Measurements from ENCODE around the gene MAP7D1.

MAP7D1 gene

DNA sequence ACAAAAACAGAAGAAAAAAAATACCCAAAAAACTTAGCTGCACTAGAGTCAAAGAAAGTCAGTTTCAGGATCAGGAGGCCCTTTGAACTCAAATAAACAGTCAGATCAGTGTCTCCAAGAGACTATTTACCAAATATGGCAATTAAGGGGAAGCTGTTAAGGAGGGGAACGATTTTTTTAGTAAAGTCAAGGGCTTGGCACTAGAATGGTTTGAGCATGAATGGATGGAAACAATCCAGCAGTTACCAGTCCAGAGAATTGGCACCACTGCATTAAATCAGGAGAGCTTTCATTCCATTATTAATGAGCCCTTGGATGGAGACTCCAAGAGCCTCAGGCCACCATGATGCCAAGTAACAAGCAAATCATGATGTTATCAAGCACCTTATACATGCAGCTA lies 13.8 kb upstream of the MAP7D1 start:
- TF ChIP-seq TAF1 (IDR thresholded peaks at IDR 0.05; ENCODE audit: borderline replicate concordance, insufficient read depth, low read length), result no peak

DNA sequence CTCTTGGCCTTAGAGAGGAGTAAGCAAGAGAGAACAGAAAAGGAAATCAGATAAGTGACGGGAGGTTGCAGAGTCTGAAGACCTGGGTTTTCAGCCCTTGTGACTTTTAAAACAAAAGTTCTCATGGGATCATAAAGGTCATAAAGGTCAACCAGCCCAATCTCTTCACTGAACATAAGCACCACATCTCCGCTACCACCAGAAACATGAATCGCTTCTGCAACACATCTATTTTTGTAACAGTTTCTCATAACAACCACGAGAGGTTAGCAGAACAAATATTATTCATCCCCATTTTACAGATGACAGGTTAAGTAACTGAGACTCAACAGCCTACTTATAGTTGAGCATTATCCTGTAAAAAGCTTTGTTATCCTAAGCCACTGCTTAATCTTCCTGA lies 12.5 kb upstream of the MAP7D1 start:
- TF ChIP-seq TAF1 (IDR thresholded peaks at IDR 0.05; ENCODE audit: borderline replicate concordance, insufficient read depth, low read length) (no peak), FOXP2 (optimal IDR thresholded peaks at IDR 0.05; ENCODE audit: borderline replicate concordance, extremely low read depth, extremely low read length, insufficient read depth) (no peak), SIN3A (IDR thresholded peaks at IDR 0.05; ENCODE audit: borderline replicate concordance, insufficient read depth, low read length) (no peak), POLR2AphosphoS5 (IDR thresholded peaks at IDR 0.05; ENCODE audit: low read depth, low read length) (no peak)
- TF ChIP-seq, protein P1, sequence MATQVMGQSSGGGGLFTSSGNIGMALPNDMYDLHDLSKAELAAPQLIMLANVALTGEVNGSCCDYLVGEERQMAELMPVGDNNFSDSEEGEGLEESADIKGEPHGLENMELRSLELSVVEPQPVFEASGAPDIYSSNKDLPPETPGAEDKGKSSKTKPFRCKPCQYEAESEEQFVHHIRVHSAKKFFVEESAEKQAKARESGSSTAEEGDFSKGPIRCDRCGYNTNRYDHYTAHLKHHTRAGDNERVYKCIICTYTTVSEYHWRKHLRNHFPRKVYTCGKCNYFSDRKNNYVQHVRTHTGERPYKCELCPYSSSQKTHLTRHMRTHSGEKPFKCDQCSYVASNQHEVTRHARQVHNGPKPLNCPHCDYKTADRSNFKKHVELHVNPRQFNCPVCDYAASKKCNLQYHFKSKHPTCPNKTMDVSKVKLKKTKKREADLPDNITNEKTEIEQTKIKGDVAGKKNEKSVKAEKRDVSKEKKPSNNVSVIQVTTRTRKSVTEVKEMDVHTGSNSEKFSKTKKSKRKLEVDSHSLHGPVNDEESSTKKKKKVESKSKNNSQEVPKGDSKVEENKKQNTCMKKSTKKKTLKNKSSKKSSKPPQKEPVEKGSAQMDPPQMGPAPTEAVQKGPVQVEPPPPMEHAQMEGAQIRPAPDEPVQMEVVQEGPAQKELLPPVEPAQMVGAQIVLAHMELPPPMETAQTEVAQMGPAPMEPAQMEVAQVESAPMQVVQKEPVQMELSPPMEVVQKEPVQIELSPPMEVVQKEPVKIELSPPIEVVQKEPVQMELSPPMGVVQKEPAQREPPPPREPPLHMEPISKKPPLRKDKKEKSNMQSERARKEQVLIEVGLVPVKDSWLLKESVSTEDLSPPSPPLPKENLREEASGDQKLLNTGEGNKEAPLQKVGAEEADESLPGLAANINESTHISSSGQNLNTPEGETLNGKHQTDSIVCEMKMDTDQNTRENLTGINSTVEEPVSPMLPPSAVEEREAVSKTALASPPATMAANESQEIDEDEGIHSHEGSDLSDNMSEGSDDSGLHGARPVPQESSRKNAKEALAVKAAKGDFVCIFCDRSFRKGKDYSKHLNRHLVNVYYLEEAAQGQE (IDR thresholded peaks at IDR 0.05; ENCODE audit: insufficient read depth in 1 of 2, low read depth in 2 of 2, low read length in 2 of 2), result no peak

DNA sequence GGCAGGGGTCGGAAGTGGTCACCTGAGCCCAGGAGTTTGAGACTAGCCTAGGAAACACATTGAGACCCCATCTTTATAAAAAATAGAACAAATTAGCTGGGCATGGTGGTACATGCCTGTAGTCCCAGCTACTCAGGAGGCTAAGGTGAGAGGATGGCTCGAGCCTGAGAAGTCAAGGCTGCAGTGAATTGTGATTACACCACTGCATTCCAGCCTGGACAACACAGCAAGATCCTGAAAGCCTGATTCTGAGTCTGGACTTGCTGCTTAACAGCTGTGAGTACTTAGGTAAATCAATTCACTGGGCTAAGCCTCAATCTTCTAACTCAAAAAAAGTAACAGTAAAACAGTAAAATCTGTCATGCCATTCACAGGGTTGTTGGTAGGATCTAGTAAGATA lies 11.5 kb upstream of the MAP7D1 start:
- TF ChIP-seq FOXP2 (optimal IDR thresholded peaks at IDR 0.05; ENCODE audit: borderline replicate concordance, extremely low read depth, extremely low read length, insufficient read depth) (no peak), POLR2AphosphoS5 (IDR thresholded peaks at IDR 0.05; ENCODE audit: low read depth, low read length) (no peak), TAF1 (IDR thresholded peaks at IDR 0.05; ENCODE audit: borderline replicate concordance, insufficient read depth, low read length) (no peak)
- TF ChIP-seq, protein P1 (IDR thresholded peaks at IDR 0.05; ENCODE audit: insufficient read depth in 1 of 2, low read depth in 2 of 2, low read length in 2 of 2), result no peak

DNA sequence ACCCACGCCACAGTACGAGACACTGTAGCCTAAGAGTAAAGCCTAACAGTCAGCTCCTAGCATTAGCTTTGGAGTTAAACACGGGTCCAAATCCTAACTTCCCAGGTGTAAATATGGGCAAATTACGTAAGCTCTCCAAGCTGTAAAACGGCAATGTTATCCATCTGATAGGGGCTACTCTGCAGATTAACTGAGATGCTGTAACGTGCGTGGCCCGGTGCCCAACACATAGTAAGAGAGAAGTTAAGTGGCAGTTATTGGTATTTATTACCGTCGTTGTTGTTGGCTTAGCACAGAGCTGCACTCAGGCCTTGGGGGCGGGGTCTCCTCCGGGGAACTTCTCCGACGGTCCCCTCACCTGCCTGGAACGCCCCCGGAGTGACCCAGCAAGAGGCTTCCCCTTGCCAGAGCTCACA lies 7.1 kb upstream of the MAP7D1 start:
- TF ChIP-seq, protein P1 (IDR thresholded peaks at IDR 0.05; ENCODE audit: insufficient read depth in 1 of 2, low read depth in 2 of 2, low read length in 2 of 2), result no peak
- TF ChIP-seq FOXP2 (optimal IDR thresholded peaks at IDR 0.05; ENCODE audit: borderline replicate concordance, extremely low read depth, extremely low read length, insufficient read depth) (no peak), POLR2AphosphoS5 (IDR thresholded peaks at IDR 0.05; ENCODE audit: low read depth, low read length) (no peak), SIN3A (IDR thresholded peaks at IDR 0.05; ENCODE audit: borderline replicate concordance, insufficient read depth, low read length) (no peak), TAF1 (IDR thresholded peaks at IDR 0.05; ENCODE audit: borderline replicate concordance, insufficient read depth, low read length) (no peak)

DNA sequence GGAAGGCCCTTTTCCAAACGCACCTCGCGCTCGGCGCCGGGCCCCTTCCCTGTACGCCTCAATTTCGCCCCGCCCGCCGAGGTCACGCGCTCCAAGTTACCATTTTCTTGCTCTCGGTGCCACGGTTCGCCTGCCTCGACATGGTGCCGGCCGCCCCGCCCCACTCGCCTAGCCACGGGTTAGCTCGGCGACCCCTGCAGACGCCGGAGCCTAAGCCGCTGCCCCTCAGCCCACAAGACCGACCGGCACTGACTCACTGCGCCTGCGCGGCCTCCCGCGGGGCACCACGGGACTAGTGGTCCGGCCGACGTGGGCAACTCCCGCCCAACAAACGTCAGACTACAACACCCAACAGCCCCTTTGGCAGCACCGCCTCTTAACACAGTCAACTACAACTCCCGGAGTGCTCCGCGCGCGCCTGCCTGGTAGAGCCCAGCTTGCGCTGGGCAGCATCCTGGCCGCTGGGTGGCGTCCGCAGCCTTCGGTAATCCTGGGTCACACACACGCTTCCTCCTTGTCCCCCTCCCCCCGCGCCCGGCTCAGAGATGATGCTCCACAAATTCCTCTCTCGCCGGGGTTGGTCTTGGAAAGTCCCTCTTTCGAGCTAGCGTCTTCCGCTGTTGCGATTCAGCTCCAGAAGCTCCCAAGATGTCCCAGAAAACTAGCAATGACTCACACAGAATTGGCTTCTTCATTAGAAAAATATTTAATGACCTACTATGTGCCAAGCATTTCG lies 6.6 kb upstream of the MAP7D1 start, which contains the start of gene TRAPPC3:
TRAPPC3 (minus strand) TSS at position 250 of the 736 bp plus-strand sequence; CDS start at position 142, 108 bp downstream.
- TF ChIP-seq TAF1 (IDR thresholded peaks at IDR 0.05; ENCODE audit: borderline replicate concordance, insufficient read depth, low read length), result no peak
- no peak for TF ChIP-seq FOXP2 (optimal IDR thresholded peaks at IDR 0.05; ENCODE audit: borderline replicate concordance, extremely low read depth, extremely low read length, insufficient read depth)
- peak; percentile 88 for TF ChIP-seq POLR2AphosphoS5 (IDR thresholded peaks at IDR 0.05; ENCODE audit: low read depth, low read length)
- TF ChIP-seq, protein P1 (IDR thresholded peaks at IDR 0.05; ENCODE audit: insufficient read depth in 1 of 2, low read depth in 2 of 2, low read length in 2 of 2), result 0 out of 4 replicates have a peak, but pooled peaks have one; percentile 43 to 44
- 0 out of 2 replicates have a peak, but pooled peaks have one; percentile 14 for TF ChIP-seq SIN3A (IDR thresholded peaks at IDR 0.05; ENCODE audit: borderline replicate concordance, insufficient read depth, low read length)

Measured in PFSK-1 (cell line).